Stimulated activated CD4-positive, alpha-beta T cell treated with anti-CD3 and anti-CD28 coated beads, Interleukin-1b, Interleukin-23, amount 100 ng/mL, for 48 hours (primary cell): ENCODE measurements around the gene NUP210.
"Not testable (repeated sequence)": the region's sequence is repeated elsewhere in the genome, so short reads cannot be mapped to it uniquely, and the experiment has no call there.

Experiments used
- DNase-seq: peaks from one replicate; pipeline ENCODE4 v3.0.0-alpha.2; 2020

NUP210 gene

DNA sequence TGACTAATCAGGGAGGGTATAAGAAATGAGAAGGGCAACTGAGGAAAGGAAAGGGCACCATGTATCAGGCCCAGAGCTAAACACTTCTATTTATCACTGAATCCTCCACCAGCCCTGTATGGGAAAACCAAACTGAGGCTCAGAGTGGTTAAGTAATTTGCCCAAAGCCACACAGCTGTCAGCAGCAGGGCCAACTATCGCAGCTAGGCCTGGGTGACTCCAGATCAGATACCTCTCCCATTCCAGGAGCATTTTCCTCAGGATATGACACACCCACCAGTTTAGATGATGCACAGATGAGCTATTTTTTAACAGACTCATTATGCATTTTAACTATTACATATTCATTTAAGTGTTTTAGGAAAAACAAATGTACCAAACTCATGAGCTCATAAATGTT is 14.5 kb downstream of the NUP210 start:
- no peak for DNase-seq

DNA sequence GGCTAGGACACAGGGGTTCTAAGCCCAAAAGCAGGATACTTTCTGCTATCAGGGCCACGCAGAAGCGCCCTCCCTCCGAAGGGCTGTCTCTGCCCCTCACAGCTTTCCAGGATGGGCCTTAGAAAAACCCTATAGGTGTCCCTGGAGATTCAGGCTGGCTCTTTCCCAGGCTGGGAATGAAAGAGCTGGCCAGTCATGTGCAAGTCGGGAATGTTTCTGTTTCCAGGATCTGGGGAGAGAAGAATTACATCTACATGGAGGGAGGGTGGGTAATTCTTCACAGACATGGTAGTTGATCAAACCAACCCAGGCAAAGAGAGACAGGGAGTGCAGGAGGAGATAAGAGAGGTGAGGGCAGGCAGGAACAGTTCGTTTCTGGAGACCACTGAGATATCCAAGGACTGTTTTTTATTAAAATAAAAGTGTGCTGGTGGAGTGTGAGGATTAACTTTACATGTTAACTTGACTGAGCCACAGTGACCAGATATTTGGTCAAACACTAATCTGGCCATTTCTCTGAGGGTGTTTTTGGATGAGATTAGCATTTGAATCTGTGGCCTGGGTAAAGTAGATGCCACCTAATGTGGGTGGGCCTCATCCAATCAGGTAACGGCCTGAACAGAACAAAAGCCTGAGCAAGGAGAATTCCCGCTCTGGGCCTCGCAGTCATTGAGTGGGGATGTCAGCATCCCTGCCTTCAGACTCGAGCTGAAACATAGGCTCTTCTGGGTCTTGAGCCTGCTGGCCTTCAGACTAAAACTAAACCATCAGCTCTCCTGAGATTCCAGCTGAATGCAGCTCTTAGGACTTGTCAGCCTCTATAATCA is 15.3 kb downstream of the NUP210 start:
- DNase-seq: no peak

DNA sequence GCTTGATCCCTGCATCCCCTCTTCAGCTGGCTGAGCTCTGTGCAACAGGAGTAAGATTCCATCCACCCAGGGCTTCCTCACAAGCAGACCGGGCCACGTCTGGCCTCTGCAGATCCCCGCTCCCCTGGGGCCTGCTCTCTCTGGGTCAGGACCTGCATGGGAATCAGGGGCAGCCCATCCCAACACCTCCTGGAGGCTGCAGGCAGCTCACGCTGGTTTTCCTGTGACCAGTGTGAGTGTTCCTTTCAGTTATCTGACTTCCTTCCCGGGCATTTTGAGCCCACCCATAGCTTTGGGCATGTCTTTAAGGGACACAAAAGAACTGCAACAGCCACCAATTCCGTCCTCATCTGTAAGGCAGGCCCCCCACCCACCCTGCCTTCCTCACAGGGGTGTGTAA is 16.3 kb downstream of the NUP210 start:
- no peak for DNase-seq

DNA sequence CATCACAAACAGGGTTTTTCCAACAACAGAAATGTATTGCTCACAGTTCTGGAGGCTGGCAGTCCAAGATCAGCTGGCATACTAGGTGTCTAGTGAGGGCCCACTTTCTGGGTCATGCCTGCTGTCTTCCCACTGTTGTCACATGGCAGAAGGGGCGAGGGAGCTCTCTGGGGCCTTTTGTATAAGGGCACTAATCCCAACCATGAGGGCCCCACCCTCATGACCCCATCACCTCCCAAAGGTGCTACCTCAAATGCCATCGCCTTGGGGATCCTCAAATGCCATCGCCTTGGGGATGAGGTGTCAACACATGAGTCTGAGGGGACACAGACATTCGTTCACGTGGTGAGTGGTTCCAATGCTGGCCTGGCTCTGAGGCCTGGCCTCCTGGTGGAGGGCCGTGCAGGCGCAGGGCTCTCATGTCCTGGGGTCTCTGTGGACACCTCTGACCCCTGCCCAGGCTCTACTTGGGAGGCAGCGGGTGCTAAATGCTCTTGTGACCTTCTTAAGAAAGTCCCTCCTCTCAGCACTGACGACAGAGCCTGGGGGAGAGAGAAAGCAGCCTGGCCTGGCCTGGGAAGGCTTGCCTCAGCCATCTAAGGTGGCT is 16.8 kb downstream of the NUP210 start:
- DNase-seq: no peak

DNA sequence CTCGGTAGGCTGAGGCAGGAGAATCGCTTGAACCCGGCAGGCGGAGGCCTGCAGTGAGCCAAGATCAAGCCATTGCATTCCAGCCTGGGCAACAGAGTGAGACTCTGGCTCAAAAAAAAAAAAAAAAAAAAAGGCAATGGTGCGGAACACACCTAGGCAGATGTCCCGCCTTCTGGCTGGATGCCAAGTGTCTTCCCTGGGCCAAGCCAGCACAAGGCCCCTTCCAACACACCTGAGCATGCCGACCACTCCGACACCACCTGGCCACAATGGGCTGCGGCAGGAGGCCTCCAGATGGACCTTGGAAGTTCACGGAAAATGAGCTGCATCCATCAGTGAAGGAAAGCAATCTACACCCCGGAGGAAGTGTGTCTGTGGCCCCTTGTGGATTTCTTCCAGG is 19.0 kb downstream of the NUP210 start:
- no peak for DNase-seq

DNA sequence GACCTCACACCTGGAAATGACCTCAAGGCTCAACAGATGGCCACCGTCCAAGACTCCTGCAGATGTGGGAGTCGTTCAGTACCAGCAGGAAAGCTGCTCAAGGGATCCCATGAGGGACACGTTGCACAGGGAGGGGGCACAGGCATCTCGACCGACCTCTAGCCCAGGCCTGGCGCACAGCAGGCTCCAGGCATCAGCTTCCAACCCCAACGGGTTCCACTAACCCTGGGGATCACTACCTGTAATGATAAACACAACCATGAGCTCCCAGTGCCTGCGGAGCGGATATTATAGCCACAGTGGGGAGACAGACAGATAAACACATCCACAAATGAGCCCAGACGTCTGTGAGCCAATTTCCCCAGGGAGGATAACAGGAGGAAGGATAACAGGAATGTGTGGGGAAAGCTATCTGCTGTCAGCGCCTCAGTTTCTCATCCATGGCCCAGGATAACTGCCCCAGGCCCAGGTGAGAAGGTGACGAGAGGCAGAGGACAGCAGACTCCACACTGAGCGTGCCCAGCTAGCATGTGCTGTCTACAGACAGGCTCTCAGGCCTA is 19.9 kb downstream of the NUP210 start:
- no peak for DNase-seq

DNA sequence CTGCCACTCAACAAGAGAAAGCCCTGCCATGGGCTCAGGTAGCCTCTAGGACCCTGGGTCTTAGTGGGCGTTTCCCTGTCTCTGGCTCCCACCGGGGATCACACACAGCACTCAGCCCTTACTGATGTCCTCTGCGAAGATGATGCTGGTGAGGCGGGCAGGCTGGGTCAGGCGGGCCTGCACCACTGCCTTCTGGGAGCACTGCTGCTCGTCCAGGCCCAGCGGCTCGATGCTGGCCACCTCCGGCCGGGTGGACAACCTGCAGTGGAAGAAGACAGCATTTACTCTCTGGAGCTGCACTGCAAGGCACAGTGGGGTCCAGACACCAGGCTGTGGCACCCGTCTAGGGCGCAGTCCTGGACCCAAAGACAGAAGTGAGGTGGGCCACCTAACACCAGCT is 20.5 kb downstream of the NUP210 start:
- DNase-seq: no peak

DNA sequence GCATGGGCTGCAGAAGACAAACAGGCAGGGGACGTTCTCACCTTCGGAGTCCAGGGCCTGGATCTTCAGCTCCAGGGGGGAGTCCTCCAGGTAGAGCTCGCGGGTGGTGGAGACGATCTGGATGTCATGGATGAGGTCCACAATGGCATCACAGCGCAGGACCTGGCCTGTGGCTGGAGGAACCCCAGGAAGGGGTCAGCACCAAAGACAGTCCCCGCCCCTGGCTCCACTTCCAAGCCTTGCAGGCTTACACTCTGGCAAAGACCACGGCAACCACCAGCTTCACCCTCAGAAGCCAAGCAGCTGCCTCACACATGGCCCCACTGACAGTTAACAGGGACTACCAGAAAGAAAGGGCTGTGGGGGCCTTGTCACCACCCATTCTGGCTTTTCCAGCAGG is 22.8 kb downstream of the NUP210 start:
- DNase-seq: no peak

DNA sequence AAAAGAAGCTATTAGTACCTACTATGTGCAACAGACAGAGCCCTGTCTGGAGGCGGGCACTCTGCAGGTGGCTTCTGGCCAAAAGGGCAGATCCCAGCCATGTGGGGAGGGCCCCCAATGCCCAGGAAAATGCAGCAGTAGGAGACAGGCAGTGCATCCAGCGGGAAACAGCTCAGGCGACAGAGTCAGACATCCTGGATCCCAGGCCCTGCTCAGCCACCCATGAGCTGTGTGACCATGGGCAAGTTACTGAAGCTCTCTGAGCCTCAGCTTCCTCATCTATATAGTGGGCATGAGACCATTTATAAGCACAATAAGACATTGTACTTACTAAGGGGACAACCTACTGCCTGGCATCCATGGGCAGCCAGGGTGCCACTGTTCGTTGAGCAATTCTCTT is 25.8 kb downstream of the NUP210 start:
- DNase-seq: no peak

DNA sequence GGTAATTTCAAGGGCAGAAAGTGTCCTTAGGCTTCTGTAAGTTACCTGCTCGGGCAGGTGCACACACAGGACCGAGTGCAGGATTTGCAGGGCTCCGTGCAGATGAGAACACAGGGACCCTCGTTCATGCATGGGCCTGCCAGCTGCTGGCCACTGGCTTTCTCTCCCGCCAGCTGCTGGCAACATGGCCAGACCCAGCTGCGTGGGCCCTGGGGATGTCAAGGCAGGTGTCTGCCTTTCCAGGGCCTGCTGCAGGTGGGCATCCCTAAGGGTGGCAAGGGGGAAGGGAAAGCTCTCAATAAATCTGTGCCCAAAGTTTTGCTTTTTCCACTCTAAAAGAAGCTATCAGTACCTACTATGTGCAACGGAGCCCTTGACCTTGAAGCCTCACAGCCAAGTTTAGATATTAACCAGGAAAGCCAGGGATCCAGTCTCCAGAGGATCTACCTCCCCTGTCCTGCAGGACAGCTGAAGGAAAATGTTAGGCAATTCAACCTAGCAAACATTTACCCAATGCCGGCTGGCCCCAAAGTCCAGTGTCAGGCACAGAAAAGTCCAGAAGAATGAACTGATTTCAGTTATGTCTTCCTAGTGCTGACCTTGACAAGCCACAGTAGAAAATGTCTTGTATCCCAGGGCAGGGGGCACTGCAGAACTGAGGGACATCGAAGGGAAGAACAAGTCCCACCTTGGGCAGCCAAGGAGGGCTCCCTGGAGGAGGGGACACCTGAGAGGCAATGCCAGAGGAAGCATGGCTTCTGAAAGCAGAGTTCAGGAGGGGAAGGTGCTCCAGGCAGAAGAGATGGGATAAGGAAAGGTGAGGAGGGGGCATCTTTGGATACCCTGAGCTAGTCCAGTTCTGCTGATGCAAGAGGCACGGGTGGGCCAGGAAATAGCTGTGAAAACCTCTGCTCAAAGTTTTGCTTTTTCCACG is 26.4 kb downstream of the NUP210 start:
- no peak for DNase-seq

DNA sequence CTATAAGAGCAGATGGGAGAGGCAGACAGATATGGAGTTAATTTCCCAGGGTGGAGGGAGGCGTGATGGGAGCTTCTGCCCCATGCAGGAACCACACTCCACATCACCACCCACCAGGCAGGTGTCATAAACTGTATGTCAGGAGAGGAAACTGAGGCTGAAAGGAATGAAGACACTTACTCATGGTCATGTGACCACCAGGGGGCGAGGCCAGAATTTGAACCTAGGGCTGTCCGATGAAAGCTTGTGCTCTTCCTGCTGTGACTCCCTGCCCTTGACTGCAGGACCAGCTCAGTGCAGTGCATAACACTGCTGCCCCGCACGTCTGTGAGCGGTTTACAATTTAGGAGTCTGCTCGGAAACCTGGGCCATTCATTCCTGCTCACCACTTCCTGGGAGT is 28.8 kb downstream of the NUP210 start:
- no peak for DNase-seq

DNA sequence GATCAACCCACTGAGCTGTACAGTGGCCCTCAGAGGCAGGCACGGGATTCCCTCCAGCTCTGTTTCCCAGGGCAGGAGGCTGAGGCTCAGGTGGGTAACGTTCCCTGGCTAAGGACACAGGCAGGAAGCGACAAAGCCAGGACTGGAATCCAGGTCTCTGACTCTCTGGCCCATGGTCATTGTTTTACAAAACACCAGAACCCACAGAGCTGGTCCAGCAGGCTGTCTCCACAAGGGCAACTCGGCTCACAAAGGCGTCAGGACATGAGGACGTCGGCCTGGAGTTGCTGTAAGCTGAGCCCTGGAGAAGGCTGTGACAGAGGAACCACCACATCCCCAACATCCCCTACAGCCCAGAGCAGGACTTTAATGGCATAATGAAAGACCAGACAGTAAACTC is 30.7 kb downstream of the NUP210 start:
- no peak for DNase-seq

DNA sequence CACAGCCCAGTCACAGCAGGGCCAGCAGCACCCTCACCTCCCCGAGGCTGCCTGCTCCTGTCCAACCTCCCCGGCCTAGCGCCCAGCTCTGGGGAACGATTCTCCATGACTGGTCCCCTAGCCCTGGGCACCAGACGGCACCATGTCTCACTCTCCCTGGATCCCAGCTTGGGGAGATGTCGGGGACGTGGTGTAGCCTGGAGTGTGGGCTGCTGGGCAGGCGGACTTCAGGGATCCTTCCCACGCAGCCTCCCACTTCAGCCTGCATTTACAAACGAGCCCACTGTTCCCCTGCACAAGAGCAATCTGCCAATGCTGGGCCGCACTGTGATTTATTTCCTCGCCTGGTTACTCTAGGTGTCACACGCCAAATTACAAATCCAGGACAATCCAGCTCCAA is 31.3 kb downstream of the NUP210 start:
- DNase-seq: no peak

DNA sequence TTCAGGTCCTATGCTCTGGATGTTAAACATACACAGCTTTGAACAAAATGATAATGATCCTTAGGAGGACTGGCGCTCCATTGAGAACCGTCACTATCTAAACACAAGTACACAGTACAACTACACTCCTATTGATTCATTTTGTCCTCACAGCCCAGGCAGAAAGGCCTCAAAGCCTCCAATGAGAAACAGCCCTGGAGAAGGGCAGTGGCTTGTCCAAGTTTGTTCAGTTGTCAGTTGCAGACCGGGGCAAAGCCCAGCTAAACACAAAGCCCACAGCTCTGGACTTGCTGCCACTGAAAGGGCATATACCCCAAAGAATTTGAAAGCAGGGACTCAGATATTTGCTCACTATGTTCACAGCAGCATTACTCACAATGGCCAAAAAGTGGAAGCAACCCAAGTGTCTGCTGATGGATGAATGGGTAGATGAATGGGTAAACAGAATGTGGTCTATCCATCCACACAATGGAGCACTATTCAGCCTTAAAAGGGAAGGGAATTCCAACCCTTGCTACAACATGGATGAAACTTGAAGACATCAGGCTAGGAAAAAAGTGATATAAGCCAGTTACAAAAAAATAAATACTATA is 34.7 kb downstream of the NUP210 start:
- DNase-seq: no peak

DNA sequence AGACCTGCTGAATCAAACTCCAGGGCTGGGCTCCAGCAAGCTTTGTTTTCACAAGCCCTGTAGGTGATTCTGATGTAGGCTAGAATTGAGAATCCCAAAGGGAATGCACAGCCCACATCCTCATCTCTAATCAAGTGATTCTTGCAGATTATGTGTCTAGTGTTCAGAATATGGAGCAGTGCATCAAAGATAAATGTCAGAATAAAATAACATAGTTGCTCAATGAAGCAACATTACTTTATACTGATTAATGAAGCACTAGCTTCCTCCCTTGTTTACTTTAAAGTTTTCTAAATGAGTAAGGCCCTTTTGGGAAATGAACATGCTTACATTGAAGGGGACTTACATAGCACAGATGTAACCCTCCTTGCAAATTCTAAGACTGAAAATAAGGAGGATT is 39.2 kb downstream of the NUP210 start:
- no peak for DNase-seq

DNA sequence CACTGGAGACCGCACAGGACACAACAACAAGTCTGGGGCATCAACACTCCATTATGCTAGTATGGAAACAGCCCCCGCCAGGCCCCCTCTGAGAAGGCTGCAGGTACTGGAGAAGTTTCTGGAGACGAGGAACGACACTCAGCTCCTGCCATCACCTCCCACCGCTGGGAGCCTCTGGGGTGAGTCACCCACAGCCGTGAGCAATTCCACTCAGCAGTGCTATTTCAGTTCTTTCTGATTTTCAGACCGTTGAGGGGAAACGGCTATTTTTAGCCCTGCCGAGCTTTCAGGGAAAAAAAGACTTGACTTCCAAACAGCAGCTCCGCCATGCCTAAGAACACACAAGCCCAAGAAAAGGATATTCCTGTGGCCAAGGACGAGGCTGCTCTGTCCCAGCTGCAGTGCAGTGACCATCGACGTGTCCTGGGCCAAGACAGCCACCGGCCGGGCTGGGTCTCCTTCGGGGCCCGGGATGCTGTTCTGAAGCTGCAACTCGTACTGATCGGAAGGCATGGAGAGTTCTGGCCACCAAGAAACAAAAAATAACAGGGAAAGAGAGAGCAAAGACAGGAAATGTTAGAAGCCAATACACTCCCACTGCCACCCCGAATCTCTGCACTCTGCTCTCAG is 40.8 kb downstream of the NUP210 start:
- no peak for DNase-seq

DNA sequence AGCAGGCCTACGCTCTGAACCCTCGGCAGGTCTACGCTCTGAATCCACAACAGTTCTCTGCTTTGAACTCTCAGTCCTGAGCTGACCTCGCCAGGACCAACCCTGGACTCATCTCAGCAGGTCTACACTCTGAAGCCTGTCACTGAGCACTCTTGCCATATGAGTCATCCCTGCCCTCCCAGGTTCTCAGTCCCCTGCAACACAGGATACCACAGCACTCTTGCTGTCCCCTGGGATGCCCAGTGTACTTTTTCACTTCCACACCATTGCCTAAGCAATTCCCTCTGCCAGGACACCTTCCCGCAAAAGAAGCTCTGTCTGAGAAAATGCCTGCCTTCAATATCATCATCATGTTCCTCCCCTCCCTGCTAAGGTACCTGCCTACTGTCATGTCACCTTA is 42.0 kb downstream of the NUP210 start:
- DNase-seq: no peak

DNA sequence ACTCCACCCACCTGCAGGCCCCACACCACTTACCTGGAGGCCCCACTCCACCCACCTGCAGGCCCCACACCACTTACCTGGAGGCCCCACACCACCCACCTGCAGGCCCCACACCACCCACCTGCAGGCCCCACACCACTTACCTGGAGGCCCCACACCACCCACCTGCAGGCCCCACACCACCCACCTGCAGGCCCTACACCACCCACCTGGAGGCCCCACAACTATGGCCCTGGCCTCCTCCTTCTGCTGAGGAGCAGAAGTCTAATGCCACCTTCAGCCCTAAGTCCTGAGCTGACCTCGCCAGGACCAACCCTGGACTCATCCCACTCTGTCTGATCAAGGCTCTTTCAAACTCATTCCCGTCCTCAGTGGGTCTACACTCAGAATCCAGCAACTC is 42.4 kb downstream of the NUP210 start:
- DNase-seq: not testable (repeated sequence)

DNA sequence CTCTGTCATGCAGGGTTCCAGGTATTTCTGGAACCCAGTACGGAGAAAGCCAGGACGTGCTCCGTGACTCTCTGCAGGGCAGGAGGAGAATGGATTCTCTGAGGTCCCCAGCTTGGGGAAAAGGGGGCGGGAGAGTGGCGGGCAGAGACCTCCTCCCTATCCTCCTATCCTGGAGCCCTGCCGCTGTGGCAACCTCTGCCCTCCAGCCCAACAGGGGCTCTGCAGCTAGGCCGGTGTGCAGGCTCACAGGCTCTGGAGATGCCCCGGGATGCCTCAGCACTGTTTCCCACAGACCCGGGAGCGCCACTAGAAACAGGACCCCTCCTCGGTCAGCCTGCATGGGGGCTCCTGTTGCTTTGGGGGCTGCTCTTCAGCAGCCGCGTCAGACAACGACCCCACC is 43.1 kb downstream of the NUP210 start:
- no peak for DNase-seq

DNA sequence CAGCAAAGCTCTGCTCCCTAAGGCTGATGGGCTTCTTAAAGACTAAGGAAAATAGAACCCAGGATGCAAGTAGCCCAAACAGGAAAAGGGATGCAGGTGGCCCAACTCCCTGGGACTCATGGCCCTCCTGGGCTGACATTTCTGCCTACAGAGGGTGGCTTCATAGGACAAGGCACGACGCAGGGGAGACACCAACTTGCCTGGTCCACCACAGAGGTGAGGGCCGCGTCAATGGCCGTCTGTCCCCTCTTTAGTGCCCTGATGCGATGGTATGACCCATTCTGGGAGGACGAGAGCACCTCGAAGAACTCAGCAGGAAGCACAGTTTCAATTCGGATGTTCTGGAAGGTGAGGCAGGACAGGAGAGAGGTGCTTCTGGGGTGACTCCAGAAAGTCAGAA is 44.0 kb downstream of the NUP210 start:
- DNase-seq: no peak

DNA sequence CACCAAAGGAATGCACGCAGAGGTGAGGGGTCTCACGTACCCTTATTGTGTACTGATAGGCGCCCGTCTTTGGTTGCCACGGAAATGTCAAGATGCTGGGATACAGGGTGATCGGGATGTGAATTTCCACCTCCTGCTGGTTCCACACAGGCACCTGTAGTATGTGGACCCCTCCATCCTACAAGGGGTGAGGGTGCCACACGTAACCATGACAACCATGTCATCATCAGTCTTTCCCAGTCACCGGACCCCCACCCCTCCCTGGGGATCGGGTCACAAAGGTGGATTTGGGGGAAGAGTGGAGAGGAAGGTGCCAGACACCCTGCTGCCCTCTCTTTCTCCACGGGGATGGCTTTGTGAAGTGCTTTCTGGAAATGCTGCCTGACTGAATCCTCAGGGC is 44.7 kb downstream of the NUP210 start:
- DNase-seq: no peak

DNA sequence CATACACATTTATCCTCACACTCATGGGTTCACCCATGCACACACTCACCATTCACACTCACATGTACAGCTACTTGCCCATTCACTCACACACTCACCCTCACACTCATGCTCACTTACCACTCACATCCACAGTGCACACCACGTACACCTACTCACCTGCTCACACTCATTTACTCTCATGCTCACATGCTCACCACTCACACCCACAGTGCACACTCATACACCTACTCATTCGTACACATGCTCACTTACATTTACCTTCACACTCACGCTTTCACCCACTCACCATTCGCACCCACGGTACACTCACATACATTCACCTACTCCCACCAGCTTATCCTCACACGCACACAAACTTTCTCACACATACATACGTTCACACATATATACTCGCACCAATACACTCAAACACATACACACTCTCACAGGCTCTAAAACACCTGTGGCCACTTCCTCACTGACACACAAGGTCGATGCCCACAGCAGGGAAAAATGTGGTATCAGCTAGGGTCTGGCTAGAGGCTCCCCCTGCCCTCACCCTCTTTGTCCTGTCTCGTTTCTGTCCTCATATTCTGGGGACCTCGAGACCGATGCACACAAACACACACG is 46.0 kb downstream of the NUP210 start:
- no peak for DNase-seq
